Tibial nerve (tissue), 4 donors: Measurements from ENCODE around the gene WDR72.

ENCODE experiments used
- EP300 ChIP-seq, 2 donors: sonication (generic); formaldehyde crosslinking; IDR thresholded peaks; one replicate each; pipeline ENCODE4 v1.6.1; 2017; ENCODE audit warnings: antibody characterized with exemption in 2 of 2, mild to moderate bottlenecking in 1 of 2
- TF ChIP-seq, protein P1 (sequence below), 5 experiments: fragments of 200-600 bp in 3 of 5; fragments of 450-650 bp in 2 of 5; sonication (generic) in 3 of 5; IDR thresholded peaks; one replicate each; pipeline ENCODE4 v1.5.1; 2016 to 2019; ENCODE audit warnings: antibody characterized with exemption in 5 of 5, mild to moderate bottlenecking in 3 of 5, moderate library complexity in 2 of 5

DNA sequence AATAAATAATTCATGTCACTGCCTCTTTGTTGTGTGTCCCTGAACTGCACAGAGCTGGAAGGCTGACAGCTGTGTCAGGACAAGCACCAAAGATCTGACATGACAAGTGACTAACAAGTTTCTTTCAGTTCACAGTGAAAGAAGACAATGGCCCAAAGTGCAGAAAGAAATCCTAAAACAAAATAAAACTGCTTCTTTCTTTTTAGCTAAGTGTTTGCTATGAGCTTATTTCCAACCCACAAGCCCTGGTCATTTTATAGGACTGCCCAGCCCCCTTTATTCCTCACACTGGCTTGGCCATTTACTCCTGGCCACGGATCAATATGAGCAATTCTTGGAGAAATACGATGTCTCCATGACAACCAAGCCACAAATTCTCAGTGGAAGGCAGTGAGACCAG, 238.5 kb downstream of the WDR72 start:
- TF ChIP-seq, protein P1, sequence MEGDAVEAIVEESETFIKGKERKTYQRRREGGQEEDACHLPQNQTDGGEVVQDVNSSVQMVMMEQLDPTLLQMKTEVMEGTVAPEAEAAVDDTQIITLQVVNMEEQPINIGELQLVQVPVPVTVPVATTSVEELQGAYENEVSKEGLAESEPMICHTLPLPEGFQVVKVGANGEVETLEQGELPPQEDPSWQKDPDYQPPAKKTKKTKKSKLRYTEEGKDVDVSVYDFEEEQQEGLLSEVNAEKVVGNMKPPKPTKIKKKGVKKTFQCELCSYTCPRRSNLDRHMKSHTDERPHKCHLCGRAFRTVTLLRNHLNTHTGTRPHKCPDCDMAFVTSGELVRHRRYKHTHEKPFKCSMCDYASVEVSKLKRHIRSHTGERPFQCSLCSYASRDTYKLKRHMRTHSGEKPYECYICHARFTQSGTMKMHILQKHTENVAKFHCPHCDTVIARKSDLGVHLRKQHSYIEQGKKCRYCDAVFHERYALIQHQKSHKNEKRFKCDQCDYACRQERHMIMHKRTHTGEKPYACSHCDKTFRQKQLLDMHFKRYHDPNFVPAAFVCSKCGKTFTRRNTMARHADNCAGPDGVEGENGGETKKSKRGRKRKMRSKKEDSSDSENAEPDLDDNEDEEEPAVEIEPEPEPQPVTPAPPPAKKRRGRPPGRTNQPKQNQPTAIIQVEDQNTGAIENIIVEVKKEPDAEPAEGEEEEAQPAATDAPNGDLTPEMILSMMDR (IDR thresholded peaks at IDR 0.05) = no peak
- no peak for TF ChIP-seq EP300 (IDR thresholded peaks at IDR 0.05)
